Germinal center (tissue), 1 donor: ENCODE results near the gene CYB561.
"Not testable (repeated sequence)": the region's sequence is repeated elsewhere in the genome, so short reads cannot be mapped to it uniquely, and the experiment has no call there.

Experiments used
- DNase-seq: peaks from one replicate; pipeline ENCODE4 v3.0.0; 2012; ENCODE audit warnings: mixed read lengths, low spot score

Gene CYB561

DNA sequence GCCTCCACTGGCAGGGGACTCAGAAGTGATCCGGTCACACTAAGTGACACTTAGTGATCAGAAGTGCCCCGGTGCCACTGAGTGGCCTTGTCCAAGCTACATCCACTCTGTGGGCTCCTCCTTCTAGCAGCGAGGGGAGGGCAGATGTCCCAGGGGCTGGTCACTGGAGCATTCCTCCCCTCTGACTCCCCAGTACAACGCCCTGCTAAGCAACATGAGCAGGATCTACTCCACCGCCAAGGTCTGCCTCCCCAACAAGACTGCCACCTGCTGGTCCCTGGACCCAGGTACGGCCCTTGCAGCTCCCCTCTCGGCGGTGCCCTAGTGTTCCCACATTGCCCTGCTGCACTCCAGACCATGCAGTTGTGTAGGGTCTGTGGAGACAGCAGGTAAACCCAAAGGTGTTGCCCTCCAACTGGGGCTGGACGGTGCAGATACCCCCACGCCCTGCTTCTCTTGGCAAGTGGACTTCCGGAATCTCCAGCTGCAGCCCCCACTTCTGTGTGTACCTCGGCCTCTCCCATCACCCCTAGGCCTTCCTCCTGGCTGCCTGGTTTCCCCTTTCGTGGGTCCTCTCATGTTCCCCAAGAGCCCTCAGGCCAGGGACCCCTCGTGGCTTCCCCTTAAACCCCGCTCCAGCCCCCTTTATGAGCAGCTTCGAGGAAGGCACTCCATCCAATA is 32.8 kb upstream of the CYB561 start:
- peak; percentile 86 for DNase-seq

DNA sequence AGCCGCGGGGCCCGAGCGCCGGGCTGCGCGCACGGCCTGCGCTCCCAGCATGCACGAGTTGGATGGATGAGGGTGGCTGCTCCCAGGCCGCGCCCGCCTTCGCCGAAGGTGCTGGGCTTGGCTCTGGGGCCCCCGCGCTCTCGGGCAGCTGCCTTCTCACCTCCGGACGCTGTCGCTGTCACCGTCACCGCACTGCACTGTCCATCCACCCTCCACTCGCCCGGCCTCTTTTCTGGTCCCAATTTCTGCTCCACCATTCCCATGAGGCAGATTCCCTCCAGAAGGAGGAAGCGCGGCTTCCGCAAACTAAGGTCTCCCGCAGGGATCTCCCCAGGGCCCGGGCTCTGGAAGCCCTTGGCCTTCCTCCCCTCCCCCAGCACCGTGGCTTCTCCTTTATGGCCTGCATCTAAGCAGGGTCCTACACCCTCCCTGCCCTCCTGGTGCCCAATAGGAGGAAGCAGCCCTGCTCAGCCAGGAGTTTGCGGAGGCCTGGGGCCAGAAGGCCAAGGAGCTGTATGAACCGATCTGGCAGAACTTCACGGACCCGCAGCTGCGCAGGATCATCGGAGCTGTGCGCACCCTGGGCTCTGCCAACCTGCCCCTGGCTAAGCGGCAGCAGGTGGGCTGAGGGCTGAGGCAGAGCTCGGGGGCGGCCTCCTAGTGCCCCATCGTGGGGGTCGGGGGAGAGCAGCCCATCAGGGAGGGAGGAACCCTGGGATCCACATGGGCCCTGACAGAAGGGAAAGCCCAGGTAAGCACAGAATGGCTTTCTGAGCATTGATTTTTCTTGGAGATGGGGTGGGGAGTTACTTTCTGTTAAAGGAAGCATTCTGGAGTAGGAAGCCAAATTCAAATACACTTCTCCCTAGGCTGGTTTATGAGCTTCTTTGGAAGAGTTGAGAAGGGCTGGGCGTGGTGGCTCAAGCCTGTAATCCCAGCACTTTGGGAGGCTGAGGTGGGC is 31.7 kb upstream of the CYB561 start:
- no peak for DNase-seq

DNA sequence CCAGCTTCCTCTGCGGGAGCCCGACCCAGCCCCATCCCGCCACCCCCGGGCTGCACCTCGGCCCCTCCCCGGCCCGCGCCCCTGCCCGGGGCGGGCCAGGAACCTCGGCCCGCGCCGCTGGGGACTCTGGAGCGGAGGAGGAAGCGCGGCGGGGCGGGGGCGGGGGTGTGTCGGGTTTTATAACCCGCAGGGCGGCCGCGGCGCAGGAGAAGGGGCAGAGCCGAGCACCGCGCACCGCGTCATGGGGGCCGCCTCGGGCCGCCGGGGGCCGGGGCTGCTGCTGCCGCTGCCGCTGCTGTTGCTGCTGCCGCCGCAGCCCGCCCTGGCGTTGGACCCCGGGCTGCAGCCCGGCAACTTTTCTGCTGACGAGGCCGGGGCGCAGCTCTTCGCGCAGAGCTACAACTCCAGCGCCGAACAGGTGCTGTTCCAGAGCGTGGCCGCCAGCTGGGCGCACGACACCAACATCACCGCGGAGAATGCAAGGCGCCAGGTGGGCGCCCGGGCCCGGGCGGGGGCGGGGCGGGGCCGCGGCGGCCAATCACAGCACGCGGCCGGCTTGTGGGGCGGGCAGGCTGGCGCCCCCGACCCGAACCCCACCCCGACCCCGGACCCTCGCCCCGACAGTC is 30.9 kb upstream of the CYB561 start, which contains the start of gene ACE:
Gene ACE (plus strand): TSS at position 208 of the 626 bp plus-strand sequence. CDS start 34 bp downstream, at position 242.
- peak; percentile 72 for DNase-seq

DNA sequence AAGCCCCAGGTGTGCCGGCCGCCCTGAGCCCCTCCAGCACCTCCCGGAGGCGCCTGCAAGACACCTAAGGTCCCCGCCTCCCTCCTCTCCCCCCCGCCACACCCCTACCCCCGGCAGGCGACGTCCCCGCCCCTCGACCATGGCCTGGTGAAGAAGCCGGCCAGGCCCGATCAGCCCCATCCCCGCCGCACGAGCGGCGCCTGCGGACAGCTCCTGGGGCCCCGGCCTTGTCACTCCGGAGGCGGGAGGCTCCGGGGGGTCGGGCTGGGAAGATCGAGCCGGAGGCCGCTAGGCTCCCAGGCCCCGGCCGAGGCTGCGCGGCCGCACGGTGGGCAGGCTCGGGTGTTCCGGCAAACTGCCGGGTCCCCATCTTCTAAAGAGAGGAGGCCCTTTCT is 30.4 kb upstream of the CYB561 start:
- DNase-seq = no peak

DNA sequence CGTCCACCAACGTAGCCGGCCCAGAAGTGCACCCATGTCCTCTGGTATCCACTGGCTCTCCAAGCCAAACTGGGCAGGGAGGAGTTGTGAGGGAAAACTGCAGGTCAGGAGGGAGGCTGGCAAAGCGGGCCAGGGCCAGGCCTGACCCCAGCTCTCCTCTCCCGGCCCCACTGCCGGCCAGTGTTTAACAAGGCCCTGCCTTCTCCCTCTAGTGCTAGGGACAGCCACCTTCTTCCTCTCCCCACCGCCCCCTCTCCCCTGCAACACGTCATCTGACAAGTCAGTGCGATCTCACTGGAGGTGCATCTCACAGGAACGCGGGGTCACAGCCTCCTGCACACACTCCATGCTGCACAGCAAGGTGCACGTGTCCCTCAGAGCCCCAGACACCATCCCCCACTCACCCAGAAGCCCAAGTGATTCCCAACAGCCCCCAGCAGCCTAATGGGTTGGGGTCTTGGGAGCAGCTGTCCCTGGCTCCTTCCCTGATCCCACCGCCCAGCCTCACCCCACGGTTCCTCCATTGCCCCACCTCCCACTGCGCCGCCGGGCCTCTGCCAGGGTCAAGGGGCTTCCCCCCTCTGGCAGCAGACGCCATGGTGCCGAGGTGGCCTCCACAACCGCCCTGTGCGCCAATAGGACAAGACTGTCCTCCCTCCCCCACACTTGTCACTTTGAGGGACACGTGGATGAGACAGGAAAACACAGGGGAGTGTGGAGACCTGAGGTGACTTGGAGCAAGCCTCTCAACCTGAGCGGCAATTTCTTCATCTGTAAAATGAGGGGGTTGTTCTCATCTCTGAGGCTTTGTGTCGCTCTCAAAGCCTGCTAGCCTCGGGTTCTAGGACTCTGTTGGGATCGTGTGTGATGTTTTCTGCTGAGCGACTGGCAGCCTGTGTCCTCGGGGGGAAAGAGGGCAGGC is 29.6 kb upstream of the CYB561 start:
- DNase-seq = no peak

DNA sequence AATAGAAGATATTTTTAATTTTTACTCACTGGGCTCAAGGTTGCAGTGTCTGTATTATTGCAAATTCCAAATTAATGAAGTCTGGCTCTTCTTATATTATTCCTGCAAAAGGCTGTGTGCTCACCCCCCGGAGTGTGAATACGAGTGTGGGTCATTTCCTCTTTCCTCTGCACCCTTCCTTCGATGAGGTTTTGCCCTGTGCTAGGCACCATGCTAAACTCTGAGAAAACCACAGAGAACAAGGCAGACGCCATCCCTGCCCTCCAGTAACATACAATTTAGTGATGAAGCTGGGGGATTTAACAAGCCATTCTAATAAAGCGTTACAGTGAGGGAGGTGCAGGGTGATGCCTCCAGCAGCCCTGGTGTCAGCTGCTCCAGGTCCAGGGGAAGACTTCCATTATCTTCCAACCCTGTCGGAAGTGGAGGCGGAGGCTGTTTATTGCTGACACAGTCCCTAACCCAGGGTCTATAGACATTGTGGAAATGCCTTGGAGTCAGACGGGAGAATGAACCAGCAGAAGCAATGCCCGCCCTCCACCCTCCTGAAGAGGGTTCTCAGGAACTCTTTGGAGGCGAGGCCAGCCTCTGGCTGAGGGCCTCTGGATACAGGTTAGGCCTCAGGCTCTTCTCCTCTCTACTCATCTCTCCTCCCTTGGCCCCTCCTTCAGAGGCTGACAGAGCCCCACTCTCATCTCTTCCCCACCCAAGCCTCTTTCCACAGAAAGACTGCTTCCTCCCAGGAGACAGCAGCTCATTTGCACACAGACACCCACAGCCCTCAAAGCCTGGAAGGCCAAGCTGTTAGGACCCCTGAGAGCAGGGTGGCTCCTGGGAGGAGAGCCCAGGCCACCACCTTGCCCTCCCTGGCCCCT is 28.7 kb upstream of the CYB561 start:
- DNase-seq = no peak

DNA sequence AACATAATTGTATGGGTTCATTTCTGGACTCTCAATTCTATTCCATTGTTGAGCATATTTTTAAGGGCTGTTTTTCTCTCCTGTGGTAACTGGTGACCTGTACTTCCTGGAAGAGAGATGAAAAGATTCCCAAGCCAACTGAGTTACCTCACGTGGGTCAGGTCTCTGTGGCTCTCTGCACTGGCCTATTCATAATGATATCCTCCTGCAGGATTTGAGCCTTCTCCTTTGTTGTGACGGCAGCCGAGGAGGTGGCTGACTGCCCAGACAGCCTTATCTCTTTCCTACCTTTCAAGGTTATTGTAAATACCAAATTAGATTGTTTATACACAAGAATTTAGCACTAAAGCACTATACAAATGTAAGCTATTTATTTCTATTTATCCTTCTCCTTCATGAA is 28.1 kb upstream of the CYB561 start:
- no peak for DNase-seq

DNA sequence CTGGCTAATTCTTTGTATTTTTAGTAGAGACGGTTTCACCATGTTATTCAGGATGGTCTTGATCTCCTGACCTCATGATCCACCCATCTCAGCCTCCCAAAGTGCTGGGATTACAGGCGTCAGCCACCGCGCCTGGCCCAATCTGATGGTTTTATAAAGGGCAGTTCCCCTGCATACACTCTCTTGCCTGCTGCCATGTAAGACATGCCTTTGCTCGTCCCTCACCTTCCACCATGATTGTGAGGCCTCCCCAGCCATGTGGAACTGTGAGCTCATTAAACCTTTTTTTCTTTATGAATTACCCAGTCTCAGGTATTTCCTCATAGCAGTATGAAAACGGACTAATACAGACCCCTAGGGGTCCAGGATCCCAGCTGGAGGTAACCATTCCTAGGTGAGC is 22.0 kb upstream of the CYB561 start:
- not testable (repeated sequence) for DNase-seq

DNA sequence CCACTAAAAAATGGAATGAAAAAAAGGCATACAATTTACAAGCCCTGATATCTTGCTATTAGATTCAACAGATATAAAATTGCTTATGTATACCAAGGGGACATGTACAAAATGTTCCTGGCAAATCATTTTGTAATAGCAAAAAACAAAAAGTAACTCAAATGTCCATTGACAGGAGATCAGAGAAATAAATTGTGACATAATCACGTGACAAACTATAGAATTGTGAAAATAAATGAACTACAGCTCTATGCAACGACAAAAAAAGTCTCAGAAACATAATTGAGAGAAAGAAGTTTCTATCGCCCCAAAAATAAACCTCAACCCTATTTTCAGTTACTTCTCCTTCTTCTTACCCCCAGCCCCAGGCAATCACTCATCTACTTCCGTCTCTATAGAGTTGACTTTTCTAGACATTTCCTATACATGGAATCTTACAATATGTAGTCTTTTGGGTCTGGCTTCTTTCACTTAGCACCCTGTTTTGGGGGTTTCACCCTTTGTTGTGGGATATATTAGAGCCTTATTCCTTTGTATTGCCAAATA is 18.7 kb upstream of the CYB561 start:
- DNase-seq = no peak

DNA sequence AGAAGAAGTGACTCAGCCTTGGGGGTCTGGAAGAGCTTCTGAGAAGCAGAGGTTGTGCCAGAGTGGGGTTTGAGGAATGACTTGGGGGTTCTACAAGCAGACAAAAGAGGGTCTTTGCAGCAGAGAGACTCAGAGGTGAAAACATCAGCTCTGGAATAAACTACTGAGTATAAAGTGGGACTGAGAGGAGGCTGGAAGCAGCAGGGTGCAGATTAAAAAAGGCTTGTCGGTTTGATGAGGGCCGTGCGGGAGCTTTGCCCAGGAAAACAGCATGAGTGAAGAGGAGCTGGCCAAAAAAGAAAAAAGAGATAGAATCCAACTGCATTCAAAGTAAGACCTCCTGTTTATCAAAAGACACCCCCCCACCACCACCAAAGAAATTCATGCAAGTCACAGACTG is 17.7 kb upstream of the CYB561 start:
- DNase-seq = no peak

DNA sequence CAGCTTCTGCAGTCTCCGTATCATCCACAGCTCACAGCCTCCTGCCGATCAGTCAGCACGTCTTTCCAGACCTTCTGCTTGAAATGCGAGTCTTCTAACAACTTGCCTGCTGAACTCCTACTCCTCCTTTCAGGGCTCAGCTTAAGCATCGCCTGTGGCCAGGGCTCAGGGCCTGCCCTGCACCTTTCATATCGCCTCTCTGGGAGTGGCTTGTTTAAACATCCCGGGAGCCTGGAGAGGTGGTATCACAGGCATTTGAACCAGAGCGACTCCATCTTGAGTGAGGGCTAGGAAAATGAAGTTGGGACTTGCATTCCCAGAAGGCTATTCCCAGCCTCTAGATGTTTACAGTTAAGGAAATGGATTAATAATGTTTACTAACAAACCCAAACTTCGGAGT is 13.9 kb upstream of the CYB561 start:
- no peak for DNase-seq

DNA sequence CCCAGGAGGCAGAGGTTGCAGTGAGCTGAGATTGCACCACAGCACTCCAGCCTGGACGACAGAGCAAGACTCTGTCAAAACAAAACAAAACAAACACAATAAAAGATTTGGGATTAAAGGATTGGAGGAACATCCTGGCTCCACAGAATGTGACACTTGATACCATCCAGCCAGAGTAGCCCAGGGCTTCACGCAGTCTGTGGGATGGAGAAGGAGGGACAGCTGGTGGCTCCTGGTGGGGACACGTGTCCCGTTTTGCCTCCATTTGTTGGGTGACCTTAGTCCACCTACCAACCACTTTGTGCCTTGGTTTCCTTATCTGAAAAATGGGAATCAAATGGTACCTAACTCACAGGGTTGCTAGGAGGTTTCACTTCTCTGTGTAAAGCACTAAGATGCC is 12.4 kb upstream of the CYB561 start:
- no peak for DNase-seq

DNA sequence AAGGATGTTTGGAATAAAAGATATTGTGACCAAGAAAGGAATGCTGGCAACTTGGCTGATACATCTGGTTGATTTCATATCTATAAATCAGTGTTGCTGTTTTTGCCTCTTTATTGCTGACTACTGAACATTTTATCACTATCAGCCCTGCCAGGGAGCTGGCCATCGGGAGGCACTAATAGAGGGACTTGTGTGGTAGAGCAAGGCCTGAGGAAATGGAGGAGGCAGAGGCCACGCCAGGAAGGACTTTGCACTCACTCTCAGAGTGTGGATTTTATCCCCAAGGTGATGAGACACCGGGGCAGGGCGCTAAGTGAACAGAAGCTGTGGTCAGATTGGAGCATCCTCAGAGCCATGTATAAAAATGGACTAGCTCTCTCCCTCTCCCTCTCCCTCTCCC is 9.3 kb upstream of the CYB561 start:
- DNase-seq = no peak

DNA sequence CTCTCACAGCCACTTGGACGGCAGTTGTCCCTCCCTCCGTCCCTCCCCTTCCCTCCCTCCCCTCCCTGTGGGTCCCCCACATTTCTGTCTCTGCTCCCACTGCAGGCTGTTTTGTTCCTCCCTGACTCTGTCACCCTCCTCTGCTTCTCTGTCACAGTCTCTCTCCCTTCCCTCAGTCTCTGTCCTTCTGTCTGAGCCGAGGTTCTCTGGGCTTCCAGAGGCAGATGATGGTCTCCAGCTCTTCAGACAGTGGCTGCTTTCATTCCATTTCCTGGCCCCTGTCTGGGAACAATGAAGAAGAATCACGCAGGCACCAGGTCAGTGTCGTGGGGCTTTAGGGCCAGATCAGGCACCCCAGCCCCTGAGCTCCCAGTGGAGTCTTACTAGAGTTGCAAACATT is 8.8 kb upstream of the CYB561 start:
- DNase-seq = no peak

DNA sequence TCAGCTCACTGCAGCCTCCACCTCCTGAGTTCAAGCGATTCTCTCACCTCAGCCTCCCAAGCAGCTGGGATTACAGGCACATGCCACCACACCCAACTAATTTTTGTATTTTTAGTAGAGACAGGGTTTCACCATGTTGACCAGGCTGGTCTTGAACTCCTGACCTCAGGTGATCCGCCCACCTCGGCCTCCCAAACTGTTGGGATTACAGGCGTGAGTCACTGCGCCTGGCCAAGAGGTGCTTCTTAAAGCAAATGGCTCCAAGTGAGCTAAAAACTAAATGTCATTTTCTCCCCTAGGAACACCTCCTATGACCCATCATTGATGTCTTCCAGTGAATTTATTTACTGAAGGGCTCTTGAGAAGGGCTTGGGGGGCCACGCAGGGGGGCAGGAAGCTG is 8.3 kb upstream of the CYB561 start:
- DNase-seq = not testable (repeated sequence)

DNA sequence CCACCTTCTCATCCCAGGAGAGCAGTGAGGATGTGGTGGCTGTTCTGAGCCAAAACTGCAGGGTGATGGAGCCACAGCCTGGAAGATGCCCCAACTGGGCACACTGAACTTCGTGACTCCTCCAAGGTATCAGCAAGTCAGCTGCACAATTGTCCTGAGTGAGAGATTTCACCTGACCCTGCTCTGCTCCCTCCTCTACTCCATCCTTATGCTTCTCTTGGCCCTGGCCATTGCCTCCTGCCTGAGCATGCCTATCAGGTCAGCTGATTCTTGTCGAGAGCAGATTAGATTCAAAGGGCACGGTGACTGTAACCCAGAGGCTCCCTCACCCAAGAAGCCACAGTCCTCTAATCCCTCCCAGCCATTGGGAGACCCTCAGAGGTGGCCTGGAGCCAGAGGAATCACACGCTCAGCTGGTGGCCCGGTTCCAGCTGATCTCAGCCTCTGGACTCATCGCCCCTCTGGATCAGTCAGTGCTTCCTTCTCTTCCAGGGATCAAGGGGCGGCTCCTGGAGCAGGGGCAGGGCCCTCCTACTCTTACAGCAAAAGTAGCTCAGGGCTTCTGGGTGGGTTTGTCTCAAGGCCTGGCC is 7.0 kb upstream of the CYB561 start:
- DNase-seq = no peak

DNA sequence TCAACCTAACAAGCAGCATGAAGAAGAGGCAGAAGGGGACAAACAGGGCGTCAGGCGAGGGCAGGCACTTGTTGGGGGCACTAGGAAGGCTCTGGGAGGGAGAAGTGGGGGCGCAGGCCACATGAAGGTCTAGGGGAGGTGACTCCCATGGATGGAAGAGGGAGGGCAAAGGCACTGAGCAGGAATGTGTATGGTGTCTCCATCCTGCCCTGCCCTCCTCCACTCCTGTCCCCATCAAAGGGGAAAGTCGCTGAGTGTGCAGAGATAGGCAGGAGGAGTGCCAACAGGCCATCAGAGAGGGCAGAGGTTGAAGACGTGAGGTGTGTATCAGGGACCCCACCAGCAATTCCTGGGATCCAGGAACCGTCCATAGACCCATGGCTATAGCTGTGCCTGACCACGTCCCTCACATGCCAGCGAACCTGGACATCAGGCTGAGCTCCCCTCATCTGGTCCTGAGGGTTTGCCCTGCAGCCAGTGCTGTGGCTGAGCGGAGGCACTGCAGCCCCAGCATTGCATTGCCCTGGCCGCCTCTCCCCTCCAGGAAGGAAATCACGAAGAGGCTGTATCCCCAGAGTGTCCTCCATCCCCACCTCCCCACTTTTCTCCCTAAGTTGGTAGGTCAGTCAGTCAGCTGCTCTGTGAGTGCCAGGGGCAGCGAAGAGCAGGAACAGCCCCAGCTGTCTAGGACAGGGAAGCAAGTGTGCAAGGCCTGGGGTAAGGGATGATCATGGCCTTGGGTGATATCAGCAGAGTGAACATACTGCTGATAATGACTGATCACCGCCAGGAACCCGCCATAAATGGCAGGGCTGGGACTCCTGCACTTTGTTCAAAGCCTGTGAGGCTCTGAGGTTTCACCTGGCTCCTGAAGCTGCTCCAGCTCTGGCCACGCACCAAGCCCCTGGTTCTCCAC is 6.2 kb upstream of the CYB561 start:
- DNase-seq = no peak

DNA sequence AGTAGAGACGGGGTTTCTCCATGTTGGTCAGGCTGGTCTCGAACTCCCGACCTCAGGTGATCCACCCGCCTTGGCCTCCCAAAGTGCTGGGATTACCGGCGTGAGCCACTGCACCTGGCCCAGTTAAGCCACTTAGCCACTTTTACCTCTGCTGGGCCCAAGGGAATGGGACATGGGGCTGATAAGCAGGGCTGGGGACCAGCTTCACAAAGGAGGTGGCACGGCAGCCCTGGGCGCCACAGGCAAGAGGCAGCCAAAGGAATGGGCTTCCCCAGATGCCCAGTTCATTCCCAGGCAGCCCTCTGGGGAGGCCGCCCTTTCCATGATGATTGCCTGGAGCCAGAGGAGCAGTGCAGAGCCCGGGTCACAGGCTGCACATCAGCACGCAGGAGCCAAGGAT is 5.0 kb upstream of the CYB561 start:
- no peak for DNase-seq

DNA sequence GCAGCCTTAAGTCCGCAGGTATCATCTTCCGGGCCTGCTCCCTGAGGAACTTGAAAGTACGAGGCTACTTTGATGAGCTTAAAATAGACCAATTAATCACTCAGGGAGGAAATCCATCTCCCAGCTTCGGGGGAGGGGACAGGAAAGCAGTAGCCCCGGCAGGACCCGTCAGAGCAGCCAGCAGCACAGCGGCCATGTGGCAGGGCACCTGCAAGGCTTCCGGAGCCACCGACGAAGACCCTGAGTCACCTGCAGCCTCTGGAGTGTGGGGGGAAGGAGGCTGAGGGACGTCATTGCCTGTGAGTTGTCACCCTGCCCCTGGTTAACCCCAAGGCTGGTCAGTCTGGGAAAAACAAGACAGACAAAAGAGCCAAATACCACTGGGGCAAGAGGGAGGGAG is 4.4 kb upstream of the CYB561 start:
- DNase-seq = no peak
